HG03565 (cell line): ENCODE results near the gene E2F1.
"Not testable (repeated sequence)": the region's sequence is repeated elsewhere in the genome, so short reads cannot be mapped to it uniquely, and the experiment has no call there.

Experiments
- ATAC-seq: cut with Tn5 transposase; IDR thresholded peaks from one replicate; pipeline ENCODE4 v1.9.1; 2021; ENCODE audit warnings: mild to moderate bottlenecking, moderate library complexity; ENCODE audit not compliant: unreplicated experiment

E2F1 gene

DNA sequence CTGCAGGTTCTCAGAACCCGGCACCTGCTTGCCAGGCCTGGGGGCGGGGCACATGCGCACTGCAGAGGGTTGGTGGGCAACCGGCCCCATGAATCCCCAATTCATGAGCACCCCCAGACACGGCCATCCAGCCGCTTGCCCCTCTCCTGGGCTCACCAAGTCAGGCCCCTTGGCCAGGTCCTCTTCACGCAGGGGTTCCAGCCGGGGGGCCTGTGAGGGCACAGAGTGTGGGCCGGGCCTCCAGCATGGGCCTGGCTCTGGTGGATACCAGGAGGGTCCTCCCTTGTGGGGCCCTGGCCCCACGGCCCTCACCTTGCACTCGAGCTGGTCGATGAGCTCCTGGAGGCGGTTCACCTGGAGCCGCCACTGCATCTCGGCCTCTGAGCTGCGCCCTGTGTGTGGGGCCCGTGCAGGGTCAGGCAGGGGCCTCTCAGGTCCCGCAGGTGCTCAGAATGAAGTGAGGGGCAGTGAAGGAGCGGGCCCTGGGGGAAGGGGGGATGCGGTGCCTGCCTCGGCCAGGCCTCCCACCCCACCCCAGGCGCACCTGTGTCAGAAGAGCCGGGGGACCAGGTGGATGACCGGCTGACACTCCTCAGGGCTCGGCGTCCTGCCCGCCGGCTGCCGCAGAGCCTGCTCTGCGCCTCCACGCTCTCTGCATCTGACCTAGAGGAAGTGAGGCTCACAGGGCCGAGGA is 26.7 kb downstream of the E2F1 start:
- ATAC-seq, result no peak

DNA sequence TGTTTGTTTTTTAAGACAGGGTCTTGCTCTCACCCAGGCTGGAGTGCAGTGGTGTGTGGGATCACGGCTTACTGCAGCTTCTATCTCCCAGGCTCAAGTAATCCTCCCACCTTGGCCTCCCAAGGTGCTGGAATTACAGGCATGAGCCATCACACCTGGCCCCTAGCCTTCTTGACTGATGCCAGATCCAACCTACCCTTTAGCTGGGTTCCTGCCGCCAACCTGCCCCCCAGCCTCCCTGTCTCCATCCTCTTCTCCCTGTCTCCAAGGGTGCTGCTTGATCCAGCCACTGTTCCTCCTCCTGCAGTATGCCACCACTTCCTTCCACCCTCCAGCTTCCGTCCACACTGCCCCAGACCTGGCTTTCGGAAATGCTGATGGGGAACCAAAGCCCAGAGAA is 27.3 kb downstream of the E2F1 start:
- no peak for ATAC-seq

GRCh38 chr20:33658510-33658909 is 27.7 kb downstream of the E2F1 start:
- ATAC-seq, result no peak

GRCh38 chr20:33657704-33658095 is 28.5 kb downstream of the E2F1 start:
- ATAC-seq, result no peak

DNA sequence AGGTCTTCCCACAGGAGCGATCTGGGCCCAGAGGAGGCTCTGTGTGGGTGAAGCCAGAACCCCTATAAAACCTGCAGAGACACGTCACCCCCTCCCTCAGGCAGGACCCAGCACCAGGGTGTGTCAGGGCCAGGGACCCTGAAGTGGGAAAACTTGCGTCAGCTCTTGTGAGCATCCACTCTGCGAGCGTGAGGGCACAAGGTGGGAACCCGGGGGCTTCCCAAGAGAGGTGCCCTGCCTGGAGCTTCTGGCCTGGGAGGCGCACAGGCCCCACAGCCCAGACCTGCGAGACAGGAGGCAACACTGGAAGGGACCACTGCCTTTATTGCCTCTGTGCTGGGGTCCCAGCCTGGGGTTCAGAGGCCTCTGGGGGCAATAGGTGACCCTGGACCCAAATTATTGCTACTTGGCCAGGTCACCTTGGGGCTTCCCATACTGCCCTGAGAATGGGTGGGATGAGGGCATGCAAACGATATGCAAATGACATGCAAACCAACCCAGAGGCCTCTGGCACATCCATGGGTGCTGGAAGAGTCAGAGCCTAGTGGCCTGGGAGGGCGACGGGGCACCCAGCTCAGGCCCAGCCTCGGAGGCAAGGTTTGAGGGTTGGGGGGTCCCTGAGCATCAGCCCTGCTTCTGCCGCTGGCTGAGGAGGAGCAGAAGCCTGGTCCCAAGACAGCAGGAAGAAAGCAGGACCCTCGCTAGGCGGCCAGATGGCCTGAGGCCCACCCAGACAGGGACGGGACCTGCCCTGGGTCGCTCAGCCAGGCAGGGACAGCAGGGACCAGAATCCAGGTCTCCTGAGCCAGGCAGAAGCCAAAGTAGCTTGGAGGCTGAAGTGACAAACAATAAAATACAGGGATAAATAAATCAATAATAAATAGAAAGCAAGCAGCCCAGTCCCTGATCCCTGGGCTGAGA is 29.1 kb downstream of the E2F1 start:
- no peak for ATAC-seq

GRCh38 chr20:33656010-33656782 is 30.0 kb downstream of the E2F1 start:
- ATAC-seq, result no peak

GRCh38 chr20:33655164-33655563 is 31.0 kb downstream of the E2F1 start:
- ATAC-seq, result no peak

DNA sequence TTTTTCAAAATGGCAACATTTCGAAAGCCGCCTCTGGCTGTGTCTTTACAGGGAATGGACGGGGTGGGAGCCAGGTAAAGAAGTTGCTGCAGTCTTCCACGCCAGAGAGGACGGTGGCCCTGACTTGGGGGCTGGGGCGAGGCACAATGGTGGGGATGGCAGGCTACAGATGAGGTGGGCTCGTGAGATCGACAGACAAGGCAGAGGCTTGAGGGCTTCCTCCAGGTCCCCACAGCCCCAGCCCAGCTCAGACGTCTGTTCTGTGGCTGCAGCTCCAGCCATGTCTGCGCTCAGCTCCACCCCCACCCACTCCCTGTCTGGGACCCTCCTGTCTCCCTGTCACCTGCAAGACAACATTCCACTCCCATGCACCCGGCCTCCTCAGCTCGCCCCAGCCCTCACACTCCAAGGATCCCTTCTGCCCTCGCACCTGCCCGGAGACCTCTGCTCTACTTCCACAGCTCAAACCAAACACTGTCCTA is 31.5 kb downstream of the E2F1 start:
- no peak for ATAC-seq

DNA sequence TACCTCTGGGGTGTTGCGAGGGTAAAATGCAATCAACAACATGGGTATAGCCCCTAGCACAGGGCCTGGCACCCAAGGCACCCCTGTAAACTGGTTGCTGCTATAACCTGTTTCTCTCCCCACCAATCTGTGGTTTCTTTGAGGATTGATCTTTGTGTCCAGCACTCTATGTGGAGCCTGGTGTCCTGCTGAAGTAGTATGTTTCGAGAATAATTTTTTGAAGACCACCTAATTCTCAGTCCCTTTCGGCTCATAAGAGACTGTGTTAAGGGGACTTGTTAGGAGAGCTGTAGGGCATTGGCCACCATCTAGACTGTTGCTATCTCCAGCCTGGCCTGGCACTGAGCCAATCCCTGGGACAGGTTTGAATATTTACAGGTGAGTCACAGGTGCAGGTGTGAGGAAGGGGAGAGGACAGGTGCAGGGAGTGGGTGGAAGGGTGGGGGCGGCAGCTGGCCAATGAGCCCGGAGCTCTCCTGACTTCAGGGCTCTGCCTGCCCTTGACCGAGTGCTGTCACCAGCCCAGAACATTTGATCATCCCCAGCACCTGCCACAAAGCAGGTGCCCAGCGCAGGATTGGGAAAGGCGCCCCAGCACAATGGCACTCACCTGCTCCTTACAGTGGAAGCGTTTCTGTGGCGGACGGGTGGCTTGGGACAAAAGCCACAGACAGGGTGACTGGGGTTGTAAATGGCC is 32.1 kb downstream of the E2F1 start:
- no peak for ATAC-seq

DNA sequence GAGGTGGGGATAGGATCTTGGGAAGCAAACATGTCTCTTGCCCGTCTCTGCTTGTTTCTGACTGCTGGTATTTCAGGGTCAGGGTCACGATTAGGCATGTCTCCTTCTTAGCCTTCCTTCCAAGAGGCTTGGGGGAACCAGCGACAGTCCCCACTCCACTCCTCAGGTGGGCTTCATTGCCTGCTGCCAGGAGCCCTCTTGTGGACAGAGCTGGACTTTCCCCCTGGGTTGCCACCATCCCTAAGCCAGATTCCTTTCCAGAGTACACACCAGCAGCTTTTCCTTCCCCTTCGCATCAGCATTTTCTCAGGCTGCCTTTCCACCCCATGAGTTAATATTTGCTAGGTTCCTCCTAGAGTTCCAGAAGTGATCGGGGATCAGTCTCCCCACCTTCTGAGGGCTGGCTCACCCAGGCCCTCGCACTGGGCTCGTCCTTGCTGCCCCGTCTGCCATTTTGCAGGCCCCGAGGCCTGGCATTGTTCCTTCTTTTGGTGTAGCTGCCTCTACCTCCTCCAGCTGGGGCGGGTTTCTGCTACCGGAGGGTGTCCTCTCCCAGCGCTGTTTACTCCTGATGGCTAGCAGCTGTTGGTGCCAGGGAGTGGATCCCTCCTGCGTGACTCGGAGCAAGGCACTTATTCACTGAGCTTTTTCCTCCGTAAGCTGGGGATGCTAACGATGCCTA is 32.8 kb downstream of the E2F1 start:
- ATAC-seq, result no peak

DNA sequence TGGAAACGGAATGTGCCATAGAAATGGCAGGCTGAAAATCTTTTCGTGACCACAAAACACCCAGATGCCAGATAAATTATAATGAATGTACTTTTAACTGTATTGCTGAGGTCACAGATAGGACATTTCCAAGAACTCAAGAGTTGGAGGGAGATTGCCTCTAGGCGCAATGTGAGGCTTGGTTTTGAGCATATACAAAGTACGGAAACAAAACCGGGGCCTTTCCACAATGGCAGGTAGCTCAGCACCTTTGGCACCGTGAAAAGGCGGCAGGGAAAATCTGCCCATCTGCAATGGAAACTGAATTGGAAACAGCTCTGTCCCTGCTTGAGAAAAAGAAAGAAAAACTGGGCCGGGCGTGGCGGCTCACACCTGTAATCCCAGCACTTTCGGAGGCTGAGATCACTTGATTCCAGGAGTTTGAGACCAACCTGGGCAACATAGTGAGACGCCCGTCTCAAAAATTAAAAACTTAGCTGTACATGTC is 34.6 kb downstream of the E2F1 start:
- no peak for ATAC-seq

- no peak for ATAC-seq
Measured at GRCh38 chr20:33650753-33651561, 35.2 kb downstream of the E2F1 start.

DNA sequence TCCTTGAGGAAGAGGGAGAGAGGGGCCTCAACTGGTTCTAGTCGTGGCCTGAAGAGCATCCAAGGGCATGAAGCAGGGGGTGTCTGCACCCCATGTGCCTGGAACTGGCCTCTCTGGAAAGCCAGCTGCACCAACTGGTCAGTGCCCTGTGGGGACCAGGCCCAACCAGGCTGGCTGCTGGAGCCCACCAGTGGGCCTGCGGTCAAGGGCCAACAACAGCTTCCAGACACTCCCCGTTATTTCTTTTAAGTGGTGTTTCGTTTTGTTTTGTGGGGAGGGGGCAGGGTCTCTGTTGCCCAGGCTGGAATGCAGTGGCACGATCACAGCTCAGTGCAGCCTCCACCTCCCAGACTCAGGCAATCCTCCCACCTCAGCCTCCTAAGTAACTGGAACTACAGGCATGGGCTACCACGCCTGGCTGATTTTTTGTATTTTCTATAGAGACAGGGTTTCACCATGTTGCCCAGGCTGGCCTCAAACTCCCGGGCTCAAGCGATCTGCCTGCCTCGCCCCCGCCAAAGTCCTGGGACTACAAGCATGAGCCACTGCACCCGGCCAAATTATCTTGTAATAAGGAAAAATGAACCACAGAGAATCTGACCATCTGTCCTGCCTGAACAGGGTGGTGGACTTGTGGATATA is 36.0 kb downstream of the E2F1 start:
- no peak for ATAC-seq

GRCh38 chr20:33649201-33649681 is 36.9 kb downstream of the E2F1 start:
- ATAC-seq, result no peak

- no peak for ATAC-seq
Measured at GRCh38 chr20:33648396-33649004, 37.7 kb downstream of the E2F1 start.

DNA sequence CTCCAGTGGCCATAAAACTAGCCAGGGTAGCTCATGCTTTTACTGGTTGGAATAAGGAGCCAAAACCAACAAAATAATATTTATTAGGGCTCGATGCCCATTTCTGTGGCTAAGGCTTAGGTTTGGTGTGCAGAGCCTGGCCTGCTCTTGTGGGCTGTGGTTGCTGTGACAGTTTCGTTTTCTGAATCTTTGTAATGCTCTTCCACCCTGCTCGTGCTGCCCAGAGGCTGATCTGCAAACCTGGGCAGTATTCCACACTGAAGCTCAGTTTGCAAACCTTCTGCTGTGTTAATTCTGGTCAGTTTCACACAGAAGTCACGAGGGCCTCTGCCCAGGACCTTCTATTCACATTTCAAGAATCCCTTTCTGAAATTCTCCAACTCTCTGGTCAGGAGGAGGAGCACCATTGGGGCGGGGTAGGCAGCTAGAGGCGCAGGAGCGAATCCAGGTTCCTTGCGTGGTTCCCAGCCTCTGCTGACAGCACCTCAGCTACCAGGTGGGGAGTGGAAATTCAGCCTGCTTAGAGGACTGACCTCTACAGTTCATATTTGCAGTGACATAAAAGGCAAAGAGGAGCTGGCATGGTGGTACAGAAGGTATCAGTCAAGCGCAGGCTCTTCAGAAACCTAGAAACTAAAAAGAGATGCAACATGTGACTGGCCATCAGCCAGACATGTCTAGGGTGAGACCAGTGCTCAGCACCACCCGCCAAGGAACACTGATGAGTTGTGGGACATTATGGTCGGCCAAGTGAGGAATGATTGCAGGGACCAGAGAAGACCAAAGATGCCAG is 38.4 kb downstream of the E2F1 start:
- ATAC-seq, result no peak

- ATAC-seq, result not testable (repeated sequence)
Measured at GRCh38 chr20:33646959-33647602, 39.1 kb downstream of the E2F1 start.
